HepG2 (cell line): ENCODE measurements around the gene CMPK1.
"Not testable (repeated sequence)": the region's sequence is repeated elsewhere in the genome, so short reads cannot be mapped to it uniquely, and the experiment has no call there.

ENCODE experiments used
- BATF2 ChIP-seq: sonication (generic); formaldehyde crosslinking; IDR thresholded peaks from 2 replicates; pipeline ENCODE4 v1.8.0; 2022; ENCODE audit warnings: mild to moderate bottlenecking, missing genetic modification reagents, moderate library complexity
- CEBPB ChIP-seq: IDR thresholded peaks from 2 replicates; pipeline ENCODE4 v1.6.1; 2011; ENCODE audit warnings: low read depth, low read length, improper control_type of control experiment, borderline replicate concordance
- ESRRA ChIP-seq: sonication (generic); formaldehyde crosslinking; IDR thresholded peaks from 2 replicates; pipeline ENCODE4 v1.5.1; 2020; ENCODE audit warnings: mild to moderate bottlenecking, low read depth, missing genetic modification reagents
- ETV6 ChIP-seq: sonication (generic); formaldehyde crosslinking; conservative IDR thresholded peaks from 2 replicates; pipeline ENCODE4 v1.4.0; 2020; ENCODE audit warnings: missing genetic modification reagents
- EZH2 ChIP-seq: conservative IDR thresholded peaks from 2 replicates; pipeline ENCODE4 v1.6.1; 2012; ENCODE audit warnings: mild to moderate bottlenecking, low read depth, low read length, moderate library complexity
- GABPA ChIP-seq, 2 experiments: IDR thresholded peaks; 2 replicates each; pipeline ENCODE4 v1.6.1; 2011 to 2016; ENCODE audit warnings: low read depth in 2 of 2, low read length in 1 of 2, missing biosample characterization in 1 of 2, missing genetic modification characterization in 1 of 2
- KLF11 ChIP-seq: IDR thresholded peaks from 2 replicates; pipeline ENCODE4 v1.6.1; 2016; ENCODE audit warnings: missing compliant biosample characterization
- MAFK ChIP-seq, 2 experiments: IDR thresholded peaks in 1 of 2; conservative IDR thresholded peaks in 1 of 2; 2 replicates each; pipeline ENCODE4 v1.6.1; 2011; ENCODE audit warnings: improper control_type of control experiment in 2 of 2, low read length in 2 of 2
- ZBTB2 ChIP-seq: sonication (generic); formaldehyde crosslinking; IDR thresholded peaks from 2 replicates; pipeline ENCODE4 v1.8.0; 2022; ENCODE audit warnings: low read depth, missing genetic modification reagents
- ZFP36L2 ChIP-seq: sonication (generic); formaldehyde crosslinking; IDR thresholded peaks from 2 replicates; pipeline ENCODE4 v1.4.0; 2020; ENCODE audit warnings: missing genetic modification reagents
- ZNF138 ChIP-seq: sonication (generic); formaldehyde crosslinking; IDR thresholded peaks from 2 replicates; pipeline ENCODE4 v1.5.0; 2020; ENCODE audit warnings: mild to moderate bottlenecking, low read depth, missing genetic modification reagents
- TF ChIP-seq, protein P1 (sequence below): IDR thresholded peaks from 2 replicates; pipeline ENCODE4 v1.6.1; 2016; ENCODE audit warnings: missing genetic modification reagents, missing compliant biosample characterization
- TF ChIP-seq, protein P2 (sequence below): IDR thresholded peaks from 2 replicates; pipeline ENCODE4 v1.4.0; 2020; ENCODE audit warnings: mild to moderate bottlenecking, missing genetic modification reagents
- TF ChIP-seq, protein P3 (sequence below): sonication (generic); formaldehyde crosslinking; IDR thresholded peaks from 2 replicates; pipeline ENCODE4 v1.9.0; 2022; ENCODE audit warnings: missing genetic modification reagents, mild to moderate bottlenecking, borderline replicate concordance

GRCh38 chr1:47294863-47295262, 38.7 kb upstream of the CMPK1 start:
- TF ChIP-seq ZBTB2 (CRISPR knock-in tag); MAFK (conservative IDR thresholded peaks at IDR 0.05 in 1 of 2, IDR thresholded peaks at IDR 0.05 in 1 of 2; ENCODE audit: low read length in 2 of 2); CEBPB; ZFP36L2; BATF2; EZH2; ETV6 (CRISPR knock-in tag); GABPA (IDR thresholded peaks at IDR 0.05; ENCODE audit: low read depth, low read length); GABPA (CRISPR knock-in tag; IDR thresholded peaks at IDR 0.05; ENCODE audit: low read depth); KLF11 (CRISPR knock-in tag); ZNF138; ESRRA (CRISPR knock-in tag): not testable (repeated sequence)
- TF ChIP-seq, protein P1, sequence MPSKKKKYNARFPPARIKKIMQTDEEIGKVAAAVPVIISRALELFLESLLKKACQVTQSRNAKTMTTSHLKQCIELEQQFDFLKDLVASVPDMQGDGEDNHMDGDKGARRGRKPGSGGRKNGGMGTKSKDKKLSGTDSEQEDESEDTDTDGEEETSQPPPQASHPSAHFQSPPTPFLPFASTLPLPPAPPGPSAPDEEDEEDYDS (CRISPR knock-in tag), result not testable (repeated sequence)
- TF ChIP-seq, protein P2, sequence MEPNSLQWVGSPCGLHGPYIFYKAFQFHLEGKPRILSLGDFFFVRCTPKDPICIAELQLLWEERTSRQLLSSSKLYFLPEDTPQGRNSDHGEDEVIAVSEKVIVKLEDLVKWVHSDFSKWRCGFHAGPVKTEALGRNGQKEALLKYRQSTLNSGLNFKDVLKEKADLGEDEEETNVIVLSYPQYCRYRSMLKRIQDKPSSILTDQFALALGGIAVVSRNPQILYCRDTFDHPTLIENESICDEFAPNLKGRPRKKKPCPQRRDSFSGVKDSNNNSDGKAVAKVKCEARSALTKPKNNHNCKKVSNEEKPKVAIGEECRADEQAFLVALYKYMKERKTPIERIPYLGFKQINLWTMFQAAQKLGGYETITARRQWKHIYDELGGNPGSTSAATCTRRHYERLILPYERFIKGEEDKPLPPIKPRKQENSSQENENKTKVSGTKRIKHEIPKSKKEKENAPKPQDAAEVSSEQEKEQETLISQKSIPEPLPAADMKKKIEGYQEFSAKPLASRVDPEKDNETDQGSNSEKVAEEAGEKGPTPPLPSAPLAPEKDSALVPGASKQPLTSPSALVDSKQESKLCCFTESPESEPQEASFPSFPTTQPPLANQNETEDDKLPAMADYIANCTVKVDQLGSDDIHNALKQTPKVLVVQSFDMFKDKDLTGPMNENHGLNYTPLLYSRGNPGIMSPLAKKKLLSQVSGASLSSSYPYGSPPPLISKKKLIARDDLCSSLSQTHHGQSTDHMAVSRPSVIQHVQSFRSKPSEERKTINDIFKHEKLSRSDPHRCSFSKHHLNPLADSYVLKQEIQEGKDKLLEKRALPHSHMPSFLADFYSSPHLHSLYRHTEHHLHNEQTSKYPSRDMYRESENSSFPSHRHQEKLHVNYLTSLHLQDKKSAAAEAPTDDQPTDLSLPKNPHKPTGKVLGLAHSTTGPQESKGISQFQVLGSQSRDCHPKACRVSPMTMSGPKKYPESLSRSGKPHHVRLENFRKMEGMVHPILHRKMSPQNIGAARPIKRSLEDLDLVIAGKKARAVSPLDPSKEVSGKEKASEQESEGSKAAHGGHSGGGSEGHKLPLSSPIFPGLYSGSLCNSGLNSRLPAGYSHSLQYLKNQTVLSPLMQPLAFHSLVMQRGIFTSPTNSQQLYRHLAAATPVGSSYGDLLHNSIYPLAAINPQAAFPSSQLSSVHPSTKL (CRISPR knock-in tag), result not testable (repeated sequence)
- TF ChIP-seq, protein P3, sequence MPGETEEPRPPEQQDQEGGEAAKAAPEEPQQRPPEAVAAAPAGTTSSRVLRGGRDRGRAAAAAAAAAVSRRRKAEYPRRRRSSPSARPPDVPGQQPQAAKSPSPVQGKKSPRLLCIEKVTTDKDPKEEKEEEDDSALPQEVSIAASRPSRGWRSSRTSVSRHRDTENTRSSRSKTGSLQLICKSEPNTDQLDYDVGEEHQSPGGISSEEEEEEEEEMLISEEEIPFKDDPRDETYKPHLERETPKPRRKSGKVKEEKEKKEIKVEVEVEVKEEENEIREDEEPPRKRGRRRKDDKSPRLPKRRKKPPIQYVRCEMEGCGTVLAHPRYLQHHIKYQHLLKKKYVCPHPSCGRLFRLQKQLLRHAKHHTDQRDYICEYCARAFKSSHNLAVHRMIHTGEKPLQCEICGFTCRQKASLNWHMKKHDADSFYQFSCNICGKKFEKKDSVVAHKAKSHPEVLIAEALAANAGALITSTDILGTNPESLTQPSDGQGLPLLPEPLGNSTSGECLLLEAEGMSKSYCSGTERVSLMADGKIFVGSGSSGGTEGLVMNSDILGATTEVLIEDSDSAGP (CRISPR knock-in tag), result not testable (repeated sequence)
